ENCODE measurements around the gene TRIM61. TPM values are rescaled to one million over a fixed set of nuclear protein-coding genes. Genes with fewer than 3 reads are reported as not detected.
"Not testable (repeated sequence)": the region's sequence is repeated elsewhere in the genome, so short reads cannot be mapped to it uniquely, and the experiment has no call there.

Gene TRIM61
- total and polyA plus RNA-seq, 12 donors = 0.57 to 12.2 (median 2.8) TPM

- TF ChIP-seq POLR2A (IDR thresholded peaks at IDR 0.05) (no peak), CTCF (IDR thresholded peaks at IDR 0.05) (no peak)
- whole genome bisulfite sequencing, 4 donors = 67 to 77% (median 74%) methylated on average over 3 of the region's 3 CpGs
- H3K27me3 ChIP-seq = no peaks in the 10 kb centered on the region
Measured at GRCh38 chr4:164952551-164952950, 24.9 kb downstream of the TRIM61 start.

GRCh38 chr4:164949448-164950143 lies 27.9 kb downstream of the TRIM61 start:
- intact Hi-C loops (cut with DNase I) = no loop called here
- 30 to 53% (median 35%) methylated on average over 1 of the region's 1 CpG for WGBS, 4 donors
- H3K9me3 ChIP-seq (replicated peaks in 1 of 3) = no peaks in the 10 kb centered on the region

More at GRCh38 chr4:164952551-164952950, 24.9 kb downstream of the TRIM61 start:
- H3K27ac ChIP-seq = no peak overlapping the region
- H3K4me3 ChIP-seq = no peak overlapping the region
- DNase-seq = no peak
- H3K9me3 ChIP-seq (replicated peaks in 1 of 3) = no peaks in the 10 kb centered on the region
- peaks cover 0 to 3% of the 10 kb centered on the region in 2 donors for H3K4me1 ChIP-seq (replicated peaks in 1 of 2)
- no peaks in the 10 kb centered on the region for H3K36me3 ChIP-seq (replicated peaks in 1 of 2)
- intact Hi-C loops (cut with DNase I) = no loop called here

GRCh38 chr4:164948975-164949374 lies 28.5 kb downstream of the TRIM61 start:
- H3K36me3 ChIP-seq (replicated peaks in 1 of 2) = no peaks in the 10 kb centered on the region

More at GRCh38 chr4:164949448-164950143, 27.9 kb downstream of the TRIM61 start:
- Histone ChIP-seq H3K36me3 (replicated peaks in 1 of 2) (no peaks in the 10 kb centered on the region), H3K4me3 (no peak overlapping the region), H3K27ac (no peak overlapping the region), H3K27me3 (no peaks in the 10 kb centered on the region), H3K4me1 (replicated peaks in 1 of 2) (no peaks in the 10 kb centered on the region)
- DNase-seq = no peak
- no peak for TF ChIP-seq CTCF (IDR thresholded peaks at IDR 0.05)
- no peak for TF ChIP-seq POLR2A (IDR thresholded peaks at IDR 0.05)

GRCh38 chr4:164948006-164948405 lies 29.5 kb downstream of the TRIM61 start:
- H3K36me3 ChIP-seq (replicated peaks in 1 of 2); H3K27me3 ChIP-seq; H3K27ac ChIP-seq; H3K9me3 ChIP-seq (replicated peaks in 1 of 3); intact Hi-C loops (cut with DNase I); H3K4me1 ChIP-seq (replicated peaks in 1 of 2); H3K4me3 ChIP-seq; DNase-seq: not testable (repeated sequence)
- WGBS, 4 donors = 61 to 83% (median 68%) methylated on average over 2 to 3 of the region's 3 CpGs

More at GRCh38 chr4:164948975-164949374, 28.5 kb downstream of the TRIM61 start:
- H3K27me3 ChIP-seq = no peaks in the 10 kb centered on the region
- WGBS, 4 donors = 65 to 82% (median 72%) methylated on average over 4 of the region's 4 CpGs
- DNase-seq = no peak
- TF ChIP-seq POLR2A (IDR thresholded peaks at IDR 0.05) = no peak
- TF ChIP-seq CTCF (IDR thresholded peaks at IDR 0.05) = no peak
- no peaks in the 10 kb centered on the region for H3K9me3 ChIP-seq (replicated peaks in 1 of 3)
- H3K27ac ChIP-seq = no peak overlapping the region
- H3K4me3 ChIP-seq = no peak overlapping the region
- no peaks in the 10 kb centered on the region for H3K4me1 ChIP-seq (replicated peaks in 1 of 2)
- intact Hi-C loops (cut with DNase I) = no loop called here

GRCh38 chr4:164946810-164947209 lies 30.6 kb downstream of the TRIM61 start:
- no peak for TF ChIP-seq CTCF (IDR thresholded peaks at IDR 0.05)
- no peak for TF ChIP-seq POLR2A (IDR thresholded peaks at IDR 0.05)
- H3K4me3 ChIP-seq = no peak overlapping the region
- no peaks in the 10 kb centered on the region for H3K36me3 ChIP-seq (replicated peaks in 1 of 2)
- DNase-seq = no peak
- intact Hi-C loops (cut with DNase I) = no loop called here
- no peaks in the 10 kb centered on the region for H3K9me3 ChIP-seq (replicated peaks in 1 of 3)
- no peak overlapping the region for H3K27ac ChIP-seq
- H3K27me3 ChIP-seq = no peaks in the 10 kb centered on the region
- no peaks in the 10 kb centered on the region for H3K4me1 ChIP-seq (replicated peaks in 1 of 2)
- WGBS, 4 donors = 77 to 89% (median 85%) methylated on average over 5 of the region's 5 CpGs
